GM12891 (cell line): ENCODE data around the gene ETS1.

Experiments used
- PAX5 ChIP-seq: IDR thresholded peaks from 2 replicates; pipeline ENCODE4 v1.6.1; 2011; ENCODE audit warnings: low read length, moderate library complexity, mild to moderate bottlenecking; ENCODE audit not compliant: insufficient read depth, severe bottlenecking
- POLR2A ChIP-seq: IDR thresholded peaks from 2 replicates; pipeline ENCODE4 v1.6.1; 2011; ENCODE audit warnings: low read depth, low read length, control low read depth
- POLR2AphosphoS5 ChIP-seq: IDR thresholded peaks from 2 replicates; pipeline ENCODE4 v1.6.1; 2011; ENCODE audit warnings: low read depth, low read length, control low read depth
- SPI1 ChIP-seq: IDR thresholded peaks from 2 replicates; pipeline ENCODE4 v1.6.1; 2011; ENCODE audit warnings: low read depth, low read length, control low read depth
- TAF1 ChIP-seq: IDR thresholded peaks from 2 replicates; pipeline ENCODE4 v1.6.1; 2011; ENCODE audit warnings: low read depth, low read length, control low read depth

DNA sequence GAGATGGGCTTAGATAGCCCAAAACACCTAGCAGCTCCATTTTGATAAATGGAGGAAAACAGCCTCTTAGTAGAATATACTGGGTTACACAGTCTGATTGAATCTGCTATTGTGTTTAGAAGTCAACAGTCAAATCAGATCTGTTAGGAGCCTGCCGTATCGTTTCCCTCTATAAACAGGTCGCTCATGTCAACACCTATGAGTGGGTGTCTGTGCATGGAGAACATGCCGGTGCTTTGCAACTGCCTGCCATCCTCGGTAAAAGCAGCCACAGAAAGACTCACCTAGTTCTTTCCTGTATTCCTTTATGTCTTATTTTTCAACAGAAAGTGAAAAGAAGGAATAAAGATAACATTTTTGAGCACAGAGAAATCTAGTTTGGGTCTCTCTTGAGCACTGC lies 99.4 kb downstream of the ETS1 start:
- TF ChIP-seq TAF1, result no peak
- TF ChIP-seq POLR2A, result no peak
- TF ChIP-seq POLR2AphosphoS5, result no peak
- TF ChIP-seq SPI1, result no peak
- no peak for TF ChIP-seq PAX5
